GM19395 (cell line): ENCODE data around the gene PICK1.
"Not testable (repeated sequence)": the region's sequence is repeated elsewhere in the genome, so short reads cannot be mapped to it uniquely, and the experiment has no call there.

Experiments
- ATAC-seq: cut with Tn5 transposase; IDR thresholded peaks from one replicate; pipeline ENCODE4 v1.9.1; 2021; ENCODE audit warnings: mild to moderate bottlenecking, moderate library complexity; ENCODE audit not compliant: unreplicated experiment

PICK1 gene

DNA sequence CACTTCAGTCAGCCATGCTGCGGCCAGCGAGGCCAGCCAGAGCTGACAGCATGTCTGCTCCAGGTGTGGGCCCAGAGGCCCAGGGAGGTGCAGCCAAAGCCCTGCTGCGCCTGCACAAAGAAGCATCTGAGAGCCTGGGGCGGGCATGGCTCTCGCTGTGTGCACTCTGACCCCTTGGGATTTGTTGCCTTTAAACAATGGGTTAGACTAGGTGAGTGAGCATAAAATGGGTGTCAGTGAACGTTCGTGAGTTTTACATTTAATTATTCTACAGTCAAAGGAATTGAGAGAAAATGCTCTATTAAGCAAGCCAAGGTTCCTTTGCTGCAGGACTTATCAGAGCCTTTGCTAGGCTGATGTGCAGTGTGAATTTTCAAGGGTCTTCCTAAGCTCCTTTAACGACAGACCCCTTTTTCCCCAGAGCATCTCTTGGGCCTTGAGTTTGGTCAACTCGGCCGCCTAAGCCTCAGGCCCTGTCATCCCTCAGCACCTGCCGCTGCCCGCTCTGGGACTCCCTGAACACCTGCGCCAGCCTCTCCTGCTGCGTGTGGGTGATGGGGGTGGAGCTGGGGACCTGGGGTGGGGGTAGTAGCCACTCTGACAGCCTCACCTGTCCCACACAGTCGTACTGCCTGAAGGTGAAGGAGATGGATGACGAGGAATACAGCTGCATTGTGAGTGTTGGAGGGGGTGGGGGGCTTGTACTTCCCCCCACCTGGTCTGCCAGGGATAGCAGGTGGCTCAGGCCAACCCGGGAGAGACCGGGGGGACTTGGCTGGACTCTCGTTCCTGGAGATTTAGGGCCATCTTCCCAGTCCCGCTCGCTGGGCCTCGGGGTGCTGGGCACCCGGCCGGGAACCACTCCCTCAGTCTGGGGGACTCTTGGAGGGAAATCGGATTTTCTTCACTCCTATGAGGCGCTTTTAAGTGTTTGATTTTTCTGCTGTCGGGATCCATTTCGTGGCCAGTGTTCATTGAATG, 16.2 kb downstream of the PICK1 start:
- ATAC-seq, result no peak

DNA sequence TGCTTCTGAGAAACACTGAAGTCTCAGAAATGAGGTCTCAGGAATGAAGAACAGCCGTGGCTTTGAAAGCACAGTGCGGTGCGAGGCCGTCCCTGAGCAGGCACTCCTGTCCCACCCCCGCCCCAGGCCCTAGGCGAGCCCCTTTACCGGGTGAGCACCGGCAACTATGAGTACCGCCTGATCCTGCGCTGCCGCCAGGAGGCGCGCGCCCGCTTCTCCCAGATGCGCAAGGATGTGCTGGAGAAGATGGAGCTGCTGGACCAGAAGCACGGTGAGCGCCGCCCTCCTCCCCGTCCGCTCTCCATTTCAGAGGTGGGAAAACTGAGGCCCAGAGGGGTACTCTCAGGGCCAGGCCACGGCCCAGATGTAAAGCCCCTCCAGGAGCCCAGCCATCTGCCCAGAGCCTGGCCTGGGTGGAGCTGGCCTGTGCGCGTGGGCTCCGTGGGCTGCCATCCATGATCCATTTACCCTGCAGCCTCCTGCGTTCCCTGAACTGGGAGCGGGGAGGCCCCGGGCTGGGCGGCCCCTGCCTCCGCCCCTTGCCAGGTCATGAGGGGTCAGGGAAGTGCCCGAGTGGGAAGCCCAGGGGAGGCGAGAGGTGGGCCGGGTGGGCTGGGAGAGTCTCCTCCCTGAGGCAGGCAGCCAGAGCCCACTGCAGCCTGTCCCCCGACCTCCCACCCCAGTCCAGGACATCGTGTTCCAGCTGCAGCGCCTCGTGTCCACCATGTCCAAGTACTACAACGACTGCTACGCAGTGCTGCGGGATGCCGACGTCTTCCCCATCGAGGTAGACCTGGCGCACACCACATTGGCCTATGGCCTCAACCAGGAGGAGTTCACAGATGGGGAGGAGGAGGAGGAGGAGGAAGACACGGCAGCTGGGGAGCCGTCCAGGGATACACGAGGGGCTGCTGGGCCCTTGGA, 17.2 kb downstream of the PICK1 start:
- no peak for ATAC-seq

DNA sequence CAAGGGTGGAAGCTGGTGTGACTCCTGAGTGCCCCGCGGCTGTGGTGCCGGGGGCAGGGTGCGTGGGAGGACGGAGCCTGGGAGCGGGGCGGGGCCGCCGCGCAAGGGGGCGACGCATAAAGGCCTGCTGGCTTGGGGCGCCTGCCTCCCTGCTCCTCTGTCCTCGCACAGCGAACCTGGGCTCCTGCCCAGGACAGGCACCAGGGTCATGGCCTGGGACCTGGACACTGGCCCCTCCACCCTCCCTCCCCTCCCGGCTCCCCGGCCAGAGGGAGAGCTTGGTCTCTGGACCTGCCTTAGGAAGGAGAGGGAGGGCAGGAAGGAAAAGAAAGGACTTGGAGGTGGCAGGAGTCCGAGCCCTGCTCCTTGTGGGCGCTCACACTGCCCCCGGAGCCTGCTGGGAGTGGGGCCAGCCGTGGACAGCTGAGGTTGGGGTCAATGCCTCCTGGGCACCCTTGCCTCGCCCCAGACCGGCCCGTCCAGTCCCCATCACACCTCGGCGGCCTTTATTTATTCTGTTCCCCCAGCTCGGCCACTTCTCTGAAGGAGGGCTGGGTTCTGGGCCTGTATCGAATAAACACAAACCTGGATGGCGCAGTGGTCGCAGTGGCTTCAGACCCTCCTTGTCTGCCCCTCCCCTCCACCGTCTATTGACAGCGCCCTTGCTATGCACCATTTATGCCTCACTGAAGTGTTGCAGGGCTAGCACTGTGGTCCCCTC, 18.1 kb downstream of the PICK1 start:
- no peak for ATAC-seq

DNA sequence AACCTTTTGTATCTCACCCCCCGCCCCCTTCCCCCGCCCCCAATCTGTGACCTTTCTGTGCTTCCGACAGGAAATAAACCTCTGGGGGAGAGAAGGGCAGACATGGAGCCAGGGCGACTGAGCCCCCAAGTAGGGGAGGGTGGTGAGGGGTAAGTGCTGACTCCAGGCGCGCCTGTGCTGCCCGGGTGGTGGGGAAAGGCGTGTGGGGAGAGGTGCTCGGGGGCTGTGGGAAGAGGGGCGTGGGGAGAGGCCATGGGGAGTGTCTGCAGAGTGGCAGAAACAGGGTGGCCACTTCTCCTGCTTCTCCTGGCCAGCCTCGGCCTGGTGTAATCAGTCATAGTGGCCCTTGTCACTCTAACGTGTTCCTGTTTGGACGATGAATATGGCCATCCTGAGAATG, 18.8 kb downstream of the PICK1 start:
- no peak for ATAC-seq

DNA sequence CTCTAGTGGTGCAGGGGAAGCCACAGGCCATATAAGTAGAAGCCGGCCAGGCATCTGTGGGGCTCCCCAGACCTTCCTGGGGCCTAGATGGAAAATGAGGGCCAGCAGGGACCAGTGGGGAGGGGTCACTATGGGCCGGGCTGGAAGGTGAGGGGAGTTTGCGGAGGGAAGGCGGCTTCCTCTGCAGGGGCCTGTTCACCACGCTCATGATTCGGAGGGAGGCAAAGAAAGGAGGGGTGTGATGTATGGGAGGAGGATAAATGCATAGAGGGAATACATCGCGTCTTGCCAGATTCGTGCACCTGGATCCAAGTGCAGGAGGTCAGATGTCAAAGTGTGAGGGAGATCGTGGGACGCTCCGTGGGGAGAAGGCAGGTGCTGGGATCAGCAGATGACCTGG, 19.9 kb downstream of the PICK1 start:
- ATAC-seq, result no peak

DNA sequence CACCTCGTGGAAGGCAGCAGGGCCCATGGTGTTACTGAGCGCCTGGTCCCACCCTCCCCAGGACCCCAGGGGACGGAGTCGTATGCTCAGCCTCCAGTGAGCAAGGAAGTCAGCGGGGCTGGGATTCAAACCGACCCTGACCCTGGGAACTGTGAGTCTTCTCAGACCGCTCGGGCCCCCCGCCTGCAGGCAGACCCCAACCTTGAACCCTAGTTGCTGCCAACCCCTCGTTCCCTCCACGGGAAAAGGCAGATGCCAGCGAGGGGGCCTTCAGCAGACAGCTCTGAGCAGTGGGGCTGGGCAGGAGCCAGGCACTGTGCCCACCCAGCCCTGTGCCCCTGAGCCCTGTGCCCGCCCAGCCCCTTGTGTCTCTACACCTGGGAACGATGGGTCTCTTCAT, 20.4 kb downstream of the PICK1 start:
- ATAC-seq, result no peak

DNA sequence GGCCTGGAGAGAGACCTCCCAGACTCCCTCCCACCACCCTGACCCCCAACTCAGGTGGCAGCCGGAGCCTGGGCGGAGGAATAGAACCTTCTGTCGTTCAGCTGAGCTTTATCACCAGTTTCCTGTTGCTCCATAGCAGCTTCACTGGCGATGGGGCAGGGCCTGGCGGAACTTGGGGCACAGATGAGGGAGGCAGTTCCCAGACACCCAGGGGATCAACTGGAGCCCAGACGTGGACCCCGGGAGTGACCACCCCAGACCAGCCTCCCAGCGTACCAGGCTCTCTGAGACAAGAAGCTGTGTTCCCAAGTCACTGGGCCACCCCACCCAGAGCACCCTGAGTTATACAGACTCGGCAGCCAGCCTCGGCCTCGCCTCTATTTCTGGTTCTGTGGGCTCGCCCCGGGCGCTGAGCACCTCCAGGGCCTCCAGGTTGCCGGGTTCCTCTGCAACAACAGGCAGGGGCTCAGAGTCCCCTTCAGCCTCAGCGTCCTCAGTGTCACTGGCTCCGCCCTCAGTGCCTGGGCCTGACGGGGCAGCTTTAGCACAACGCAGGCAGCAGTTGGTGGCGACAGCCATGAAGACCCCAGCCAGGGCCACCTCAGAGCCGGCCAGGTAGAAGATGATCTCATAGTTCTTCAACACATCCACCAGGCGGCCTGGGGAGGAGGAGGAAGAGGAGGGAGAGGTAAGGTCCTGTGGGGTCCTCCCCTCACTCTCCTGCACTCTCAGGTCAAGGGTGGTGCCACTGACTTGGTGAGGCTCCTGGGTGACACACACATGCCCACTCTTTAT, 21.0 kb downstream of the PICK1 start:
- ATAC-seq, result no peak

DNA sequence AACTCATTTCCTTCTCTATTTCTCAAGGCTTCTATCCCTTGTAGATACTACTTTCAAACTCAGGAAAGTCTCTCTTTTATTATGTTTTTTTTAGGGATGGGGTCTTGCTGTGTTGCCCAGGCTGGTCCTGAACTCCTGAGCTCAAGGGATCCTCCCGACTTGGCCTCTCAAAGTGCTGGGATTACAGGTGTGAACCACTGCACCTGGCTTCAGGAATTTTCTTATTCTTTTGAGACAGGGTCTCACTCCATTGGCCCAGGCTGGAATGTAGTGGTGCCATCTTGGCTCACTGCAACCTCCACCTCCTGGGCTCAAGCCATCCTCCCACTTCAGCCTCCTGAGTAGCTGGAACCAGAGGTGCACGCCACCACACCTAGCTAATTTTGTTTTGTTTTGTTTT, 22.0 kb downstream of the PICK1 start:
- ATAC-seq, result not testable (repeated sequence)

DNA sequence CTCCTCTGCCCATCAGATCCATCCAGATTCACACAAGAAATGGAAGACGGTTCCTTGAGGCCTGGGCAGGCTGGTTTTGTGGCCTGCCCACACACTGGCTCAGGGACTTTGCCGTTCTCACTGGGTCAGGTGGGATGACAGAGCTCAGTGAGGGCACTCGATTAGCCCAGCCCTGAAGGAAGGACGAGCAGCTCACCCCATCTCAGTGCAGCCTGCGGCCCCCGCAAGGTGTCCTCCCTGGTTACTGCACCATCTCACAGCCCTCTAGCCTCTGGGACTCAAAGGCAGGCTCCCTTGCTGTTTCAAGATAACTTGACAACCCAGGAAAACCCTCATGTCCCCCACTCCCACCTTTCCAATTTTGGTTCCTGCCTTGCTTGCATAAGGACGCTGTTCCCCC, 22.6 kb downstream of the PICK1 start:
- no peak for ATAC-seq

DNA sequence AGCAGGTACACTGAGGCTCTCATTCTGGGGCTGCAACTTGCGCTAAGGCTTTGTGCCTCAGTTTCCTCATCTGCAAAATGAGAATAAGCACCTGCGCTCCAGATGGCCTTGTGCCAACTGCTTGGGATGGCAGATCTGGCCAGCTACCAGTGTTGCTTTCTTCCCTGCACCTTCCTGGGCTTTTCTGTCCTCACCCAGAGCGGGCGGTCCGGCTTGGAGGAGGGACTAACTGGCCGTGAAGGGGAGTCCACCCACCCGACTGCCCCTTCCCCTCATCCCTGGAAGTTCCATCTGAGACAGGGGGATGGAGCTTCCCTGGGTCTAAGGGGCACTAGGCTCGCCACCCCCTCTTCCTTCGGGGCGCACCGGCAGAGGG, 23.3 kb downstream of the PICK1 start:
- no peak for ATAC-seq

DNA sequence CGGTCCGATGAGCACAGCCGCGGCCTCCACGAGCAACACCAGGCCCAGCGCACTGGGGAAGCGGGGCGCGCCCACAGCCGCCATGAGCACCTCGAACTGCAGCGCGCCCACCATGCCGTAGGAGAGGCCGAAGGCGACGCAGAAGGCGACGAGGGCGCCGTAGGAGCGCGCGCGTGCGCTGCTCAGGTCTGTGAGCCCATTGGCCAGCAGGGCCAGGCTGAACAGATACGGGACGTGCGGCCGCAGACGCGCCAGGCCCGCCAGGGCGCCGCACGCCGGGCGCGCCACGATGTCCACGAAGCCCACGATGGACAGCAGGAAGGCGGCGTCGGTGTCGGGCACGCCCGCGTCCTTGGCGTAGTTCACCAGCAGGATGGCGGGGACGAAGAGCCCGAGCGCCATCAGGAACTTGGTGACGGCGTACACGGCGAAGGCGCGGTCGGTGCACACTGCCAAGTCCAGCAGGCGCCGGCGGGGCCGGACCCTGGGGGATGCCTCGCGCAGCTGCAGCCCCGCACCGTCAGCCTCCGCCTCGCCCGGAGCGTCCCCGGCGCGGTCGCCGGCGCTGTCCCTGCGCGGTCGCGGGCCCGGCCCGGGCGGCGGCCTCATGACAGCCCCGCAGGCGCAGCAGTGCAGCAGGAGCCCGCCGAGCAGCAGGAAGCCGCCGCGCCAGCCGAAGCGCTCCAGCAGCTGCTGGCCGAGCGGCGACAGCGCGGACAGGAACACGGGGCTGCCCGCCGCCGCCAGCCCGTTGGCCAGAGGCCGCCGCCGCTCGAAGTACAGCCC, 23.8 kb downstream of the PICK1 start:
- no peak for ATAC-seq

DNA sequence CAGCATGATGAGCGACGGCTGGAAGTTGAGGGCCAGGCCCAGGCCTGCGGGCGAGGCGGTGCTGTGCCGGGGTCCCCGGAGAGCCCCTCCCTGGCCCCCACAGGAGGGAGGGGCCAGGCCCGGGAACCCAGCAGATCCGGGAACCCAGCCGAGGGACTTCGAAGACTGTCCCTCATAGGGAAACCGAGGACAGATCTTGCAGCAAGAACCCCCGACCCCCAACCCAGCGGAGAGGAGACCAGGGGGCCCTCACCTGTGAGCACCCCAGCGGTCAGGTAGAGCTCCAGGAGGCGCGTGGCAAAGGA, 24.4 kb downstream of the PICK1 start:
- ATAC-seq, result no peak

DNA sequence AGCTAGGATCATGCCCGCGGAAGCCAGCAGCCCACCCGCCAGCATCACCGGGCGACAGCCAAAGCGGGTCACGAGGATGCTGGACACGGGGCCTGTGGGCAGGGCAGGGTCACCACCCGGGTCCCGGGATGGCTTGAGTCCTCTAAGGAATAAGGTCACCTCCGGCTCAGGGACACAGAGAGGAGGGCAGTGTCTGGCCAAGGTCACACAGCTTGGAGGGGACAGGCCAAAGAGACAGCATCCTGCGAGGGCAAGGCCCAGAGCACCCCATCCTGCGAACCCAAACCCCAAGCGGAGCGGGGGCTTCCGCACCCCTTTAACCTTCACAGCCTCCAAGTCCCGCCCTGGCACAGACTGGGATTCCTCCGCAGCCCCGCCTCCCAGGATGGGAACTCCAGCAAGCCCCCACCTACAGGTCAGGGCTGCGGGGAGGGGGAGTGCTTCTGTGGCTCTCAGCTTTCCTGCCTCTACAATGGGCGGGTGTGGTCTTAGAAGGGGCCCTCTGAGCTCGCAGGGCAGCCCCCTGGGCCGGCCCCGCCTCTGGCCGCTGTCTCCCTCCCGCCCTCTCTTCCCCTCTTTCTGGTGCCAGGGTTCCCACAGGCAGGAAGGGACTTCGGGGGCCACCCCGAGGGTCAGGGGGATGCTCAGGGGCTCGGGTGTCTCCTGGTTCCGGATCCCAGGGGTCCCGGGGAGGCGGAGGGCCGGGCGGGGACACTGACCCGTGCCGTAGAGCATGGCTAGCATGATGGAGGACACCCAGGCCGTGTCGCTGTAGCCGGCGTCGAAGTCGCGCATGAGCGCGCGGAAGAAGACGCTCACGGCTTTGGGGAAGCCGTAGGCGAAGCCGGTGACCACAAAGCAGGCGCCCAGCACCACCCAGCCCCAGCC, 25.0 kb downstream of the PICK1 start:
- ATAC-seq, result no peak

DNA sequence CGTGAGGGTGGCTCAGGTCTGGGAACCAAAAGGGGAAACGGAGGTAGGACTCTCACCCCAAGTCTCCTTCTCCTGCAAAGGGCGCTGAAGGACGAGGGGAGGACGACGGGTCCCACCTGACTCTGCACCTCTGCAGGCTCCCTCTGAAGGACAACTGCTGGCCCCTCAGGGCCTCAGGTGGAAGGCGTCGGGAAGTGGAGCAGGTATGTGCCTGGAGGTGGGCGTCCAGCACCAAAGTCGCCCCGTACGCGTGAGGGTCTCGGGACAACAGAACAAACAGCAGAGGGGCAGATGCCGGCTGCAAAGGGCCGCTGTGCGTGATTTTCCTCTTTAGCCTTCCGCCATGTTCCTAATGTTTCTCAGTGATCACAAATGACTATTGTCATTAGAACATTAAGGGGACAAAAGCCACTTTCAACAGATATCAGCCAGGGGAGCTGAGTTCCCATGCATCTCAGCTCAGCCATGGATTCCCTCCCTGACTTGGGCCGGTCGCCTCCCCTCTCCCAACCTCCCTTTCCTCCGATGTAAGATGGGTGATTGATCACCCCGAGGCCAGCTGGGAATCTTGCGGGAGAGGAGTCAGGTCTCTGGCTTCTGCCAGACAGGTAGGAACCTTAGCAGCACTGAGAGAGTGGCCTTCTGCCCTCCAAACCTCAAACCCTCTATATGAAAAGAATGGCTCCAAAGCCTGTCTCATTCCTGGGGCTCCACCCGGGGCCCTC, 25.9 kb downstream of the PICK1 start:
- ATAC-seq, result no peak

DNA sequence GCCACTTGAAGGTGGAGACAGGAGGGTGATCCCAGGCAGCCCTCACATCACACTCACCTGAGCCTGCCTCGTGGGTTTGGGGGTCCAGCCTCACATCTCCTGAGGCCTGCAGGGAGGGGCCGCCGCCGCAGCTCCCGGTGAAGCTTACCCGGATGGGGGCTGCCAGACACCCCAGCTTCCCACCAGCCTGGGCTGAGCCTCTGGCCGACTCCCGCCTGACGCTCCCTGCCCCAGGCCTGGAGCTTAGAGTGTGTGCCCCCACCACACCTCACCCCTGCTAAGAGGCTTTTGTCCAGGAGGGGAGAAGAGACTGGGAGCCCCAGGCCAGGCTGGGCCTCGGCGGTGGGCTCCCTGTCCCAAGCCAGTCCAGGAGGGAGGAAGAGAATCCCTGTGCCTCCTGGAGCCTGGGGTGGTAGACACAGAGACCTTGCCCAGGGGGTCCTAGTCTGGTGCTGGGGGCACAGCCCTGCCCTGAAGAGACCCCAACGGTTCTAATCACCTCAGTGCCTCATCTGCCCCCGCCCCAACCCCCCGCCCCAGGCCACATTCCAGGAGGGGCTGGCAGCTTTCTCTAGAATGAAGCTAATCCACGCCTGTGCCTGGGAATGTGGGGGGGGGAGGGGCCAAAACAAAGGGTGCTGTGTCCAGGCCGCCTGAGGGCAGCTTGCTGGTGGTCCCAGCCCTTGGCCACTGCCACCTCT, 26.9 kb downstream of the PICK1 start, which contains the start of gene SLC16A8:
SLC16A8 (minus strand) TSS at position 254 of the 701 bp plus-strand sequence. CDS start 1,311 bp downstream, outside the sequence.
- no peak for ATAC-seq

DNA sequence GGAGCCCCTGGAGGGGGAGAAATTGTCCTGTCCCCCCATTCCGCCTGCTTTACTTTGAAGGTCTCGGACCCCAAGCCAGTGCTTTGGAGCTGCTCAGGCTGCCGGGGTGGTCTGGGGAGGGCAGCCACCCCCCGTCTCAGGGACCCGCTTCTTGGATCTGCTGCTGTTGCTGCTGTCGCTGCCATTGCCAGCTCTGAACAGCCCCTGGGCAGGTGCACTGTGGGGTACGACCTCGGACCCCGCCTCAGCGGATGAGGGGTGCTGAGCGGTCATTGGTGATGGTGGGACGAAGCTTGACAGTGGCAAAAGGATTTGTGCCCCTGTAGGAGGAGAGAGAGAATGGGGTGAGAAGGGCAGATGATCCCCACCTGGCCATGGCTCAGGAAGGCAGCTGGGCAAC, 27.9 kb downstream of the PICK1 start:
- ATAC-seq, result no peak

DNA sequence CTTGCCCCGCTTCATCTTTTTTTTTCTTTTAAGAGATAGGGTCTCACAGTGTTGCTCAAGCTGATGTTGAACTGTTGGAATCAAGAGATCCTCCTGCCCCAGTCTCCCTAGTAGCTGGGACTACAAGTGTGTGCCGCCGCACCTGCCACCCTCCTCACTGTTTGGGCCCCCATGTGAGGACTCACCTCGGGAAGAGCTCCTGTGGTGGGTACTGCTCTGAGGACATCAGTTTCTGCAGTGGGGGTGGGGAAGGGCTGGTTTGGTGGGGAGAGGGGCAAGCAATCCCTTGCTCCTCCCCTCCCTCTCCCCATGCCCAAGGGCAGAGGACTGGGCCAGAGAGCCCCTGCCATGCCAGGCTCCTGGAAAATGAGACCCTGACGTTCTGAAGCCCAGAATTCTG, 28.3 kb downstream of the PICK1 start:
- ATAC-seq, result no peak
